Heart right ventricle (tissue), 16 donors: ENCODE measurements around the gene GIMAP5. TPM values are rescaled to one million over a fixed set of nuclear protein-coding genes. Genes with fewer than 3 reads are reported as not detected.

ENCODE experiments used
- ATAC-seq, 8 donors: fragments of 200-7000 bp; cut with Tn5 transposase; one replicate each; pipeline ENCODE4 v1.9.1; 2020; ENCODE audit warnings: mild to moderate bottlenecking in 8 of 8, moderate library complexity in 8 of 8, moderate number of reproducible peaks in 1 of 8
- DNase-seq, 2 donors: peaks; one replicate each; pipeline ENCODE4 v3.0.0-alpha.2; 2020
- H3K27ac ChIP-seq, 10 donors: fragments of 200-600 bp; sonication (generic) in 2 of 10; one replicate each; pipeline versions ENCODE4 v1.5.0 to v1.8.0; 2020 to 2022; ENCODE audit warnings: mild to moderate bottlenecking in 3 of 10
- H3K27me3 ChIP-seq, 7 donors: fragments of 200-600 bp; one replicate each; pipeline ENCODE4 v1.8.0; 2021 to 2022; ENCODE audit warnings: mild to moderate bottlenecking in 2 of 7
- H3K36me3 ChIP-seq, 9 donors: fragments of 200-600 bp; sonication (generic) in 1 of 9; one replicate each; pipeline versions ENCODE4 v1.5.0 to v1.8.0; 2020 to 2022; ENCODE audit warnings: mild to moderate bottlenecking in 2 of 9
- H3K4me1 ChIP-seq, 9 donors: fragments of 200-600 bp; sonication (generic) in 1 of 9; one replicate each; pipeline versions ENCODE4 v1.5.0 to v1.8.0; 2020 to 2022; ENCODE audit warnings: mild to moderate bottlenecking in 4 of 9
- H3K4me3 ChIP-seq, 10 donors: fragments of 200-600 bp; sonication (generic) in 2 of 10; one replicate each; pipeline versions ENCODE4 v1.5.0 to v1.8.0; 2020 to 2022; ENCODE audit warnings: mild to moderate bottlenecking in 7 of 10, moderate library complexity in 2 of 10
- H3K9me3 ChIP-seq, 11 donors: fragments of 200-600 bp in 10 of 11; sonication (generic) in 2 of 11; one replicate each; pipeline versions ENCODE4 v1.5.0 to v1.8.0; 2013 to 2022; ENCODE audit warnings: mild to moderate bottlenecking in 2 of 11, control low read depth in 1 of 11, moderate library complexity in 1 of 11
- WGBS, 2 donors: extraction: QIAGEN DNeasy Blood & Tissue Kit; methylation state at CpG; one replicate each; pipeline ENCODE4 v1.1.7; 2013; ENCODE audit warnings: inconsistent platforms in 1 of 2; 5-methylcytosine and 5-hydroxymethylcytosine counted together
- intact Hi-C, 10 donors: fragments of 100-400 bp; cut with DNase I; formaldehyde crosslinking; loops; one replicate each; pipeline versions ENCODE4 v1.11.1 to v1.14.2; 2022
- long read RNA-seq, 3 donors: library from polyadenylated mRNA; unstranded; transcript quantifications; one replicate each; pipeline ENCODE4 v2.0.0, GENCODE V29; 2020 to 2021
- polyA plus RNA-seq, 2 donors: library from polyadenylated mRNA; stranded (reverse); fragments of 200-250 nt; gene quantifications; one replicate each; pipeline ENCODE4 v1.2.3, GENCODE V29; 2013
- total RNA-seq, 10 donors: library from RNA; stranded (reverse); fragmentation: NEBNext Ultra II Directional in 3 of 10; extraction: Animal tissue kit (Norgen Biotek cat#: 25700) in 3 of 10; gene quantifications; one replicate each; pipeline versions ENCODE4 v1.2.1 to v1.2.4, GENCODE V29; 2021 to 2023
- TF ChIP-seq, protein P1 (sequence below), 9 donors: fragments of 200-600 bp; sonication (generic) in 2 of 9; IDR thresholded peaks; one replicate each; pipeline versions ENCODE4 v1.5.0 to v1.8.0; 2021 to 2022; ENCODE audit warnings: antibody characterized with exemption in 9 of 9, mild to moderate bottlenecking in 5 of 9, moderate library complexity in 1 of 9
- donor health status: Arrhythmogenic right ventricular cardiomyopathy.
- donor health status: ischemic (EF 13 %, LVEDD 7.1; RV severe dilation, severe dysfunction).
- donor health status: healthy with polysubstance abuse.
- donor health status: DM: no; HTN: yes; CAD: no.
- donor health status: DM: no; HTN: no; CAD: no.
- donor health status: ischemic (EF 25% LVEDD 6.9; RV normal size, moderate dysfunction).
- donor health status: ischemic (EF 25% LVEDD 5.7; RV mildly dilated, moderate dysfunction).
- donor health status: healthy.
- donor health status: DM: yes; HTN: yes; CAD: no.
- donor health status: Ischemic cardiomyopathy.
- donor health status: ischemic (EF 35%, LVEDD 5.7; RV mildly dilated, moderate dysfunction).
- donor health status: nonischemic (EF 11% LVEDD 7.7; RV severe dilation, severe dysfunction).
- donor health status: DM: yes; HTN: yes; CAD: no.
- donor health status: PGD.
- donor health status: ischemic (EF 29% LVEDD 5.4; RV normal size, mild dysfunction).
- donor health status: nonischemic (EF 23%, LVEDD 6.1; RV moderate dilation, normal function).

GIMAP5 gene
- total RNA-seq (10 to 100 TPM in 7 of 10 donors, 1 to 10 TPM in 3; 6.5 to 27.2 (median 11.8) TPM), polyA plus RNA-seq (10 to 100 TPM; 22.9 to 35.0 TPM)
- long read RNA-seq, donor 1, full-length matches to known transcripts = 27 of 31 reads
- long read RNA-seq, donor 1, partial matches to known transcripts = 0 of 31 reads
- long read RNA-seq, donor 1, other reads (novel, unspliced or antisense) = 4 of 31 reads
- long read RNA-seq, donor 2, full-length matches to known transcripts = 16 of 30 reads
- long read RNA-seq, donor 2, partial matches to known transcripts = 0 of 30 reads
- long read RNA-seq, donor 2, other reads (novel, unspliced or antisense) = 14 of 30 reads
- long read RNA-seq, donor 3, full-length matches to known transcripts = 49 of 54 reads
- long read RNA-seq, donor 3, partial matches to known transcripts = 0 of 54 reads
- long read RNA-seq, donor 3, other reads (novel, unspliced or antisense) = 5 of 54 reads

DNA sequence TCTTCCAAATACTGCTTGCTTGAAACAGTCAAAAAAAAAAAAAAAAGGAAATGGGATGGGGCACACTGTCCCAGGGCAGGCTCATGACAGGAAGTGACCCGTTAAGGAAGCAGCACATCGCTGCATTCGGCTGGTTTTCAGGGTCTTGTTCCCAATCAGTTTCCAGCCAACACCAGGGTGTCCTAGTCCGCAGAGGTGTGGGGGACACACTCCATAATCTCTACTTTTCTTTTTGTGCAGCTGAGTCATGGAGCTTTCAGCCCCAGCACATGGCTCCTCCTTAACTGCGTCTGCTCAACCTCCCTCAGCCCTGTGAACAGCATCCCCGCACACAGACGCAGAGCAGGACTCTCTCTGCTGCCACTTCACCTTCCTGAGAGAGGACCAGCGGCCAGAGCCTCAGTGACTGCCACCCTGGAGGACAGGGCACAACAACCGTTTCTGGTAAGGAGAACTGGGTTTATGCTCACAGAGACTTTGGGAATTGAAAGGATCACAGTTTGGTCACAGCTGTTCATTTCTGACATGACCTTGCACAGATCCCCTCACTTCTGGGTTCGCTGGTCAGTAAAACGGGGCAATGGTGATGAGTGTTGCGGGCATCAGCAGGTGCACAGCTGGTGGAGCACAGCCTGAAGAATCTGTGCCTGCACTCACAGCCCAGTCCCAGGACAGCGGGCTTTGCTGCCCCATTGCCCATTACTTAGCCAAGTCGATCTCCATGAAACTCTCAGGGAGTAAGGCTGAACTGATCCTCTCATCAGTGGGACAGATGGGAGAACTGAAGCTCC lies at the start of gene GIMAP5:
TSS of gene GIMAP5 (plus strand) at position 154 of the 791 bp plus-strand sequence. CDS start 3,467 bp downstream, outside the sequence.
- intact Hi-C loops = loop anchor here in 6 of 10 donors (2.0 to 10.0 kb wide), 9 partner anchors 17 to 290 kb away; partner anchors contain the start of genes GIMAP6 (in 5 of the 6), GIMAP8 (in 3 of the 6), GIMAP2 (in 1 of the 6) and GIMAP4 (in 1 of the 6)
- TF ChIP-seq, protein P1, sequence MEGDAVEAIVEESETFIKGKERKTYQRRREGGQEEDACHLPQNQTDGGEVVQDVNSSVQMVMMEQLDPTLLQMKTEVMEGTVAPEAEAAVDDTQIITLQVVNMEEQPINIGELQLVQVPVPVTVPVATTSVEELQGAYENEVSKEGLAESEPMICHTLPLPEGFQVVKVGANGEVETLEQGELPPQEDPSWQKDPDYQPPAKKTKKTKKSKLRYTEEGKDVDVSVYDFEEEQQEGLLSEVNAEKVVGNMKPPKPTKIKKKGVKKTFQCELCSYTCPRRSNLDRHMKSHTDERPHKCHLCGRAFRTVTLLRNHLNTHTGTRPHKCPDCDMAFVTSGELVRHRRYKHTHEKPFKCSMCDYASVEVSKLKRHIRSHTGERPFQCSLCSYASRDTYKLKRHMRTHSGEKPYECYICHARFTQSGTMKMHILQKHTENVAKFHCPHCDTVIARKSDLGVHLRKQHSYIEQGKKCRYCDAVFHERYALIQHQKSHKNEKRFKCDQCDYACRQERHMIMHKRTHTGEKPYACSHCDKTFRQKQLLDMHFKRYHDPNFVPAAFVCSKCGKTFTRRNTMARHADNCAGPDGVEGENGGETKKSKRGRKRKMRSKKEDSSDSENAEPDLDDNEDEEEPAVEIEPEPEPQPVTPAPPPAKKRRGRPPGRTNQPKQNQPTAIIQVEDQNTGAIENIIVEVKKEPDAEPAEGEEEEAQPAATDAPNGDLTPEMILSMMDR (IDR thresholded peaks at IDR 0.05) = no peak
- peak within 1 kb of the TSS; percentile 8 to 68 (median 60) for H3K4me3 ChIP-seq
- H3K27me3 ChIP-seq = no peaks in the 10 kb centered on the region
- peaks cover 0 to 27% (median 9%) of the 10 kb centered on the region in 9 donors for H3K36me3 ChIP-seq
- DNase-seq (no peak), ATAC-seq (peak; percentile 58 to 78 (median 74))
- H3K4me1 ChIP-seq = peaks cover 0 to 39% (median 30%) of the 10 kb centered on the region in 9 donors
- H3K9me3 ChIP-seq = no peaks in the 10 kb centered on the region
- 37 to 49% methylated on average over 14 of the region's 14 CpGs for WGBS, 2 donors
- peak within 1 kb of the TSS; percentile 66 to 93 (median 88) for H3K27ac ChIP-seq

DNA sequence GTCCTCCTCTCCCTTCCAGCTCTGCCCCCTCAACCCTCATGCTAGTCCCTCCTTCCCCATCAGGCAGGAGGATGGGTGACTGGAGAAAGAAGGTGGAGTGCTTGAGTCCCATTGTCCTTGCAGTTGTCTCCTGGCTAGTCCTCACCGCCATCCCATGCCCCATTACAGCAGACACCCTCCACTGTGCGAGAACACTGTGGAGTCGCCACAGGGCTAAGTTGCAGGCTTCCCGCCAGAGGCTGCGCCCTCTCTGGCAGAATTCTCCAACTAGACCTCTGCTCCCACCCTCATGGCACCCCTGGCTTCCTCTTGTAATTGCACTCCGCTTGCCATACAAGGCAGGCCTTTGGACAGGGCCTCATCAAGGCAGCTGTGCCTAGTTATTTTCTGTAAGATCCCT lies 48.6 kb upstream of the GIMAP5 start:
- H3K4me1 ChIP-seq = peaks cover 0 to 41% (median 12%) of the 10 kb centered on the region in 9 donors
- no peaks in the 10 kb centered on the region for H3K27me3 ChIP-seq
- H3K4me3 ChIP-seq = no peak overlapping the region
- peaks cover 0 to 53% (median 12%) of the 10 kb centered on the region in 9 donors for H3K36me3 ChIP-seq
- peaks cover 0 to 20% (median 0%) of the 10 kb centered on the region in 11 donors for H3K9me3 ChIP-seq
- intact Hi-C loops = loop anchor here in 2 of 10 donors (5.0 to 10.0 kb wide), 2 partner anchors 46 to 54 kb away; partner anchors contain the start of gene GIMAP5 (in 1 of the 2)
- H3K27ac ChIP-seq = peak overlapping the region in 1 of 10 donors; percentile 47
- 95 to 96% methylated on average over 6 of the region's 6 CpGs for WGBS, 2 donors
- ATAC-seq (no peak), DNase-seq (no peak)
- TF ChIP-seq, protein P1 (IDR thresholded peaks at IDR 0.05) = no peak

DNA sequence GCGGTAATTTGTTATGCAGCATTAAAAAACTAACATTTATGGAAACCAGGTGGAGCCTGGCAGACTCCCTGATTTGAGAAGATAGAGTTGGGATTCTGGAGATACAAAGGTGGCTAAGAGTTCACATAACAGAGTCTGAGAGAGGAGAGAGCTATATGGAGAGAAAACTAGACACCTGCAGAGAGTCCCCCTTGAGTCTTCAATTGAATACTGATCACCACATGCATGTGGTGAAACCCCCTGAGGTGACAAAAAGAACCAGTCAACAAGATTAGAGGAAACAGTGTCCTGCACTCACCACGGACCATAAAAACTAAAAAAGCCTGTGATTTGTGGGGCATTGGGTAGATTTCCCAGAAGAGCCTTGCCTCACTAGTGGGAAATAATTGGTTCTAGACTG lies 41.6 kb upstream of the GIMAP5 start:
- no peak overlapping the region for H3K27ac ChIP-seq
- DNase-seq (no peak), ATAC-seq (no peak)
- H3K4me1 ChIP-seq = no peaks in the 10 kb centered on the region
- WGBS, 2 donors = 47 to 54% methylated on average over 2 of the region's 2 CpGs
- peaks cover 0 to 26% (median 3%) of the 10 kb centered on the region in 9 donors for H3K36me3 ChIP-seq
- no peak overlapping the region for H3K4me3 ChIP-seq
- intact Hi-C loops = no loop called here
- H3K27me3 ChIP-seq = no peaks in the 10 kb centered on the region
- TF ChIP-seq, protein P1 (IDR thresholded peaks at IDR 0.05) = no peak
- peaks cover 0 to 88% (median 20%) of the 10 kb centered on the region in 11 donors for H3K9me3 ChIP-seq

DNA sequence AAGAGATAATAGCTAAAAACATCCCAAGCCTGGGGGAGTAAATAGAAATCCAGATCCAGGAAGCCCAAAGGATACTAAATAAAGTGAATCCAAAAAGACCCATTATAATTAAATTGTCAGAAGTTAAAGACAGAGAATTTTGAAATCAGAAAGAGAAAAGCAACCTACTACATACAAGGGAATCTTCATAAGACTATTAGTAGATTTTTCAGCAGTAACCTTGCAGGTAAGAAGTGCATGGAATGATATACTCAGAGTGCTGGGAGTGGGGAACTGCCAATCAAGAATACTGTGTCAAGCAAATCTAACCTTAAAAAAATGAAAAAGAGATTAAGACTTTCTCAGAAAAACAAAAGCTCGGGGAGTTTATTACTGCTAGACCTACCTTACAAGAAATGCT lies 34.0 kb upstream of the GIMAP5 start:
- Histone ChIP-seq H3K4me3 (no peak overlapping the region), H3K36me3 (no peaks in the 10 kb centered on the region), H3K4me1 (no peaks in the 10 kb centered on the region), H3K9me3 (peaks cover 3 to 93% (median 56%) of the 10 kb centered on the region in 11 donors), H3K27ac (no peak overlapping the region), H3K27me3 (no peaks in the 10 kb centered on the region)
- intact Hi-C loops = no loop called here
- no peak for DNase-seq
- WGBS, 2 donors = 90 to 92% methylated on average over 1 of the region's 1 CpG
- TF ChIP-seq, protein P1 (IDR thresholded peaks at IDR 0.05) = no peak
- no peak for ATAC-seq
